ENCODE data around the gene UBA52. TPM values are rescaled to one million over a fixed set of nuclear protein-coding genes. Genes with fewer than 3 reads are reported as not detected.

UBA52 gene
- total RNA-seq, 1 experiment from 2014 or later = 1,265 TPM

DNA sequence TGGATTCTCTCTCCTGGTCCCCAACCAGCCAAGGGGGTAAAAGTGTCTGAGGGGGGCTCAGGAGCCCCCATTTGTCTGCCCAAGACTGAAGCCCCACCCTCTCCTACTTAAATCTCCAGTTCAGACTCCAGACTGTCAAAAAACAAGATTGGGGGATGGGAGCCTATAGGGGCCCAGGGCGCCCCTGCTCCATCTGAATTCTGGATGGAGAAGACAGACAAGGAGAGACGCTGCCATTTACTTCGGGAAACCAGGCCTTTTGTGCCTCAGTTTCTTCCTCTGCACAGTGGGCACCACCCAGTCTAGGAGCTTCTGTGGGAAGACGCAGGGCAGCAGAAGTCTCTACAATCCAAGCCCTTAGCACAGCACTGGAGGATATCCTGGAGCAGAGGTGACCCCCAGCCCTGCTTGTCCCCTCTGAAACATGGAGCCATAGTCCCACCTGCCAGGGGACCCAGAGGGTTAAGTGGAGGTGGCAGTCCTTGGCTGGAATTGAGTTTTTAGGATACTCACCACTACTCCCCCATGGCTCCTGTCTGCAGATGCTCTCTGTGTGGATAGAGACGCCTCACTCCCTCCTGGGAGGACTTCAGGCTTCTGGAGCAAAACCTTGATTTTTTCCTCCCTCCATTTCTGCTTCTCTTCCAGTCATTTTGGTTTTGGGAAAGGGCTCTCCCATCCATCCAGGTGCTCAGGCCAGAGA lies 36.6 kb downstream of the UBA52 start:
- H3K27ac Mint-ChIP-seq = no peak overlapping the region
- peaks cover 0 to 2% of the 10 kb centered on the region in 2 experiments; a peak in 2 of 5 replicates for H3K9me3 Mint-ChIP-seq
- H4K8ac ChIP-seq (replicated peaks; ENCODE audit: insufficient read length, low read depth, low read length) = no peak overlapping the region
- peak overlapping the region in 1 of 2 experiments; percentile 76; a peak in 2 of 5 replicates for H3K4me3 Mint-ChIP-seq
- H3K9me3 ChIP-seq (ENCODE audit: control insufficient read depth, low read depth, low read length) = no peaks in the 10 kb centered on the region
- no peak overlapping the region for H2BK5ac ChIP-seq (ENCODE audit: insufficient read length, low read length)
- H3K4ac ChIP-seq (ENCODE audit: low read depth, low read length) = no peak overlapping the region
- H3K18ac ChIP-seq (ENCODE audit: insufficient read length, low read depth, low read length) = no peak overlapping the region
- no peaks in the 10 kb centered on the region for H4K20me1 ChIP-seq (ENCODE audit: control insufficient read depth, insufficient read depth, insufficient read length)
- no CpG with 5 or more reads among the region's 5 CpGs for WGBS (ENCODE audit: extremely low coverage, insufficient read length, low lambda C conversion rate)
- H3K56ac ChIP-seq (ENCODE audit: insufficient read length, low read depth, low read length) = no peak overlapping the region
- H3K36me3 Mint-ChIP-seq (ENCODE audit: insufficient read depth in 1 of 3, low read depth in 3 of 3) = peaks cover 0 to 3% (median 0%) of the 10 kb centered on the region in 3 experiments; a peak in 2 of 7 replicates
- TF ChIP-seq, protein P1, sequence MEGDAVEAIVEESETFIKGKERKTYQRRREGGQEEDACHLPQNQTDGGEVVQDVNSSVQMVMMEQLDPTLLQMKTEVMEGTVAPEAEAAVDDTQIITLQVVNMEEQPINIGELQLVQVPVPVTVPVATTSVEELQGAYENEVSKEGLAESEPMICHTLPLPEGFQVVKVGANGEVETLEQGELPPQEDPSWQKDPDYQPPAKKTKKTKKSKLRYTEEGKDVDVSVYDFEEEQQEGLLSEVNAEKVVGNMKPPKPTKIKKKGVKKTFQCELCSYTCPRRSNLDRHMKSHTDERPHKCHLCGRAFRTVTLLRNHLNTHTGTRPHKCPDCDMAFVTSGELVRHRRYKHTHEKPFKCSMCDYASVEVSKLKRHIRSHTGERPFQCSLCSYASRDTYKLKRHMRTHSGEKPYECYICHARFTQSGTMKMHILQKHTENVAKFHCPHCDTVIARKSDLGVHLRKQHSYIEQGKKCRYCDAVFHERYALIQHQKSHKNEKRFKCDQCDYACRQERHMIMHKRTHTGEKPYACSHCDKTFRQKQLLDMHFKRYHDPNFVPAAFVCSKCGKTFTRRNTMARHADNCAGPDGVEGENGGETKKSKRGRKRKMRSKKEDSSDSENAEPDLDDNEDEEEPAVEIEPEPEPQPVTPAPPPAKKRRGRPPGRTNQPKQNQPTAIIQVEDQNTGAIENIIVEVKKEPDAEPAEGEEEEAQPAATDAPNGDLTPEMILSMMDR (conservative IDR thresholded peaks at IDR 0.05) = no peak
- no peak overlapping the region for H3T11ph ChIP-seq (ENCODE audit: low read length)
- no peak overlapping the region for H3K4me2 ChIP-seq (ENCODE audit: insufficient read depth, insufficient read length, low read length)
- H2BK15ac ChIP-seq (ENCODE audit: low read depth, low read length) = no peak overlapping the region
- no peak overlapping the region for H3K9ac ChIP-seq (ENCODE audit: extremely low read depth, insufficient read length, low read length)
- no peaks in the 10 kb centered on the region for H3K79me1 ChIP-seq (ENCODE audit: insufficient read depth, low read depth, low read length, poor library complexity, severe bottlenecking)
- peaks cover 42 to 59% of the 10 kb centered on the region in 2 experiments for H3K4me1 Mint-ChIP-seq
- H3K14ac ChIP-seq (ENCODE audit: insufficient read depth, low read length) = no peak overlapping the region
- no peaks in the 10 kb centered on the region for H3K79me2 ChIP-seq (ENCODE audit: insufficient read depth, low read length)
- H3K27me3 Mint-ChIP-seq (ENCODE audit: low read depth) = peaks cover 84% of the 10 kb centered on the region
- H2BK120ac ChIP-seq (ENCODE audit: low read depth, low read length, poor library complexity, severe bottlenecking) = no peak overlapping the region
- H2BK20ac ChIP-seq (ENCODE audit: low read depth, low read length, poor library complexity, severe bottlenecking) = no peak overlapping the region
- H3K23ac ChIP-seq (ENCODE audit: insufficient read length, low read depth, low read length) = no peak overlapping the region
- no peak overlapping the region for H2BK12ac ChIP-seq (ENCODE audit: insufficient read length, low read depth, low read length)
- DNase-seq = no peak
- no peak overlapping the region for H4K91ac ChIP-seq (ENCODE audit: insufficient read length, low read depth, low read length)
- peaks cover 81% of the 10 kb centered on the region for H3K27me3 ChIP-seq (ENCODE audit: insufficient read depth, low read length)
- no peak overlapping the region for H3K27ac ChIP-seq (ENCODE audit: insufficient read length, low read depth, low read length)
- no peak overlapping the region for H4K5ac ChIP-seq (ENCODE audit: insufficient read length, low read depth, low read length)
- peaks cover 17% of the 10 kb centered on the region for H3K4me1 ChIP-seq (ENCODE audit: insufficient read depth, low read length)
- H3K23me2 ChIP-seq (ENCODE audit: insufficient read length, low read depth, low read length, poor library complexity, severe bottlenecking) = peaks cover 28% of the 10 kb centered on the region
- no peak overlapping the region for H2AK5ac ChIP-seq (ENCODE audit: insufficient read length, low read length)
- H2AFZ ChIP-seq (ENCODE audit: low read length) = no peak overlapping the region

All from H9 (cell line).